NCI-H2196 treated with DMSO at 0.1 percent for 48 hours (cell line): ENCODE data around the gene SLC7A5.
"Not testable (repeated sequence)": the region's sequence is repeated elsewhere in the genome, so short reads cannot be mapped to it uniquely, and the experiment has no call there.

ENCODE experiments used
- DNase-seq: peaks from one replicate; lab custom pipeline; 2025; ENCODE audit not compliant: unreplicated experiment; lab: John Stamatoyannopoulos, UW

SLC7A5 gene

GRCh38 chr16:87862597-87863326 lies 6.5 kb downstream of the SLC7A5 start:
- DNase-seq: not testable (repeated sequence)

DNA sequence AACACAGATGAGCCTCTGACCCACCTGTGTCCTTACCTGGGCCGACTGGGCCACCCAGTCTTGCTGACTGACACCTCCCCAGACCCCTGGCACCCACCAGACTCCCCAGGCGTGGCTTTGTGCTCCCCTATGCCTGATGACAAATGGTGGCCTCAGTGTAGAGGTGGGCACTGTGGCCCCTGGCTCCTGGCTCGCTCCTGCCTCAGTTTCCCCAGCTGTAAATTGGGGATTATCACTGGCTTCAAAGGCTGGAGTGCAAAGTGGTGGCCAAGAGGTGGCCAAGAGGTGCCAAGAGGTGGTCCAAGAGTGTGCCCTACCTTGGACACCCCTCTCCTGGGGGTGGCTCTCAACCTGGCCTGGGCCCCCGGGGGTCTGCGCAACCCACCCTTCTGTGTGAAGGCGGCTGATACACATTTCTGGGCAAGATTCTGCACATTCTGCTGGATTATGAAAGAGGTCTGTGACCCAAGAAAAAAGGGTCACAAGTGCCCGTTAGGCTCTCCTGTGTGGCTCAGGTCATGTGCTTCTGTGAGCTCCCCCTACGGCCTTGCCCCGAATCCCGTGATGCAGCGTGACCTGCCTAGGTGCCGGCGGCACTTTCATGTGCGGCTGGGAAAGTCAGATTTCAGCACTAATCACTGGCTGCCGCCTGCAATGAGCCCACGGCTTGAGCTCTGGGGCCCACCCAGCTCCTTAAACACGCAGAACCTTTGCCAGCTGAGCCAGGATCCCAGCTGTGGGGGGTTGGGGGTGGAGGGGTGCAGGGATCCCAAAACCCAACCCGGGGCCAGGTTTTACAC lies 7.8 kb downstream of the SLC7A5 start:
- not testable (repeated sequence) for DNase-seq

GRCh38 chr16:87860553-87861299 lies 8.6 kb downstream of the SLC7A5 start:
- DNase-seq: no peak

DNA sequence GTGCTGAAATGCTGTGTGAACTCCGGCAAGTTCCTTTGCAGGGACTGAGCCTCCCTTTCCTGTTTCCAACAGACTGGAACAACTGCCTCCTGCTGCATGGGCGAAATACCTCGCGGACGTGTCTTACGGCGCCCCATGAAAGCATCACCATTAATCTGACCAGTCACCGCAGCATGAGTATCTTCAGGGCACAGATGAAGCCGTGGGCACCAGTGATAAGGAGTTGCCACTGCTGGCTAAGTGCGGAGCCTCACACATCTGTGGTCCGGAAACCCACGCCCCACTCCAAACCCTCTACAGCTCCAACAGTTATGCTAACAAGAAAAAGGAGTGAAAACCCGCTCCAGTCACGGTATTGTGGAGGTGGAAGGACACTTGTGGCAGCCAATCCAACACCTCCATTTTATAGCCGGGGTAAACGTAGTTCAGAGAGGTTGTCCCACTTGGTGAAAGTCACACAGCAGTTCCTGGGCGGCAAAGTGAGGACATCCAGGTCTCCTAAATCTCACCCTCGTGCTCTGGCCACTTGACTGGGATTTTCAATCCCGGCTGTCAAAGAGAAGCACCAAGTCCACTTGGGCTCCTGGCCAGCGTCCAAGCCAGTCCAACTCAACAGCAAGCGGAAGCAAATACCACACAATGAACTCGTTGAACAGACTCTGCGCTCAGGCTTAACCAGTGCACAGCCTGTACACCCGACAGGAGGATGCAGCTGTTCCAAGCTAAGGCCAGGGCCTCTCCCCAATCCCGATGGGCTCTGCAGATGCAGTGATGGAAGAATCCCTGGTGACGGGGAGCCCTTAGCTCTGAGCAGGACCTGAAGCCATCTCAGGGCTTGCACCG lies 10.9 kb downstream of the SLC7A5 start:
- DNase-seq: not testable (repeated sequence)

DNA sequence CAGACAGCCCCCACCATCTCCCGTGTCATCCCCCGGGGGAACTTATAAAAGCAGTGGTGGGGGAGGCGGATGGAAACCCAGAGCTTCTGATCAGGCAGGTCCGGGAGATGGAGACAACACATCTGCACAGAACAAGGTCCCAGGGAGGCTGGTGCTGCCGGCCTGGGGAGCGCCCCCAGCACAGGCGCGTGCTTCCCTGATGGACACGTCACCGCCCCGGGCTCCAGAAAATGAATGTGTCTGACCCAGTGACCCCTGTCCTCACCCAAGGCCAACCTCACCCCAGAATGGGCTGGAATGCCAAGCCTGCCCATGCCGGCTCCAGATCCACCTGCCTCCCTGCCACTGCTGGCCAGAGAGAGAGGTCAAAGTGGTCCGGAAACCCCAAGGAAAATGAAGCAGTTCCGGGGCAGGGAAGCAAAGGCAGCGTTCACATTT lies 12.5 kb downstream of the SLC7A5 start:
- DNase-seq: no peak

DNA sequence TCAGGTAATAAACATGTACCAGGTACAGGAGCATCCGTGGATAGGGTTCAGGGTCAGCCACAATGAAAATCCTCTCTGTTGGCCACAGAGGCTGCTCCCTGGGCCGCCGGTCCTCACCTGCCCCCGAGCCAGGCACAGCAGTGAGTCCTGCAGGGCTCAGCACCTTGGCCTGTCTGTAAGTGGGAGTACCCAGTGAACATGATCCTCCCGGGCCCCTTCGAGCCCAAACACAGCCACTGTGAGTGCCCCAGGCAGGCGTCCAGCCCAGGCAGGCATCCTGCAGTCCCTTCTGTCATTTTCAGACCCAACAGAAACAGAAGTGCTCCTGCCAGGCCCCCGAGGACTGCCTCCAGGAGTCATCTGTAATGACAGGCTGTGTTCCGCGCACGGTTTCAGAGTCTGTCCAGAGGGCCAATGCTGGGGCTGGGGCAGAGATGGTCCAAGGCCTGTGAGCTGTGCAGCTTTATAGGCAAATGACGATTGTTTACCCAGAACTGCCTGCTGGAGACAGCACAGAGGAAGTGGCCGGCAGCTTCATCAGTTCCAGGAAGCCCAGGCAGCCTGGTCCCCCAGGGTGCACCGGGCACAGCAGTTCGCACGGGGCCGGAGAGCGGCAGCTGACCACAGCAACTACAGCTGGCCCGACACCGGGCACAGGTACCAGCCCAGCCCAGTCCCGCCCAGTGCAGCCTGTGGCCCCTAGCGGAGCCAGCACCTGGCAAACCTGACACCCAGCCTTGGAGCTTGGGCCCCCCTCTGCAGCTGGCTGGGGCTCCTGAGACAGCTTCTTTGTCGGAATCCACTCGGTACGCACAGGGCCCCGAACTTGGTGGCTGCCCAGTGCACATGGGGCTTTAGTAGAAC lies 13.2 kb downstream of the SLC7A5 start:
- no peak for DNase-seq

- DNase-seq: no peak
Measured at GRCh38 chr16:87854907-87855683, 14.2 kb downstream of the SLC7A5 start.

- no peak for DNase-seq
Measured at GRCh38 chr16:87854053-87854906, 15.0 kb downstream of the SLC7A5 start.

GRCh38 chr16:87853411-87854052 lies 15.8 kb downstream of the SLC7A5 start:
- peak; percentile 28 for DNase-seq

DNA sequence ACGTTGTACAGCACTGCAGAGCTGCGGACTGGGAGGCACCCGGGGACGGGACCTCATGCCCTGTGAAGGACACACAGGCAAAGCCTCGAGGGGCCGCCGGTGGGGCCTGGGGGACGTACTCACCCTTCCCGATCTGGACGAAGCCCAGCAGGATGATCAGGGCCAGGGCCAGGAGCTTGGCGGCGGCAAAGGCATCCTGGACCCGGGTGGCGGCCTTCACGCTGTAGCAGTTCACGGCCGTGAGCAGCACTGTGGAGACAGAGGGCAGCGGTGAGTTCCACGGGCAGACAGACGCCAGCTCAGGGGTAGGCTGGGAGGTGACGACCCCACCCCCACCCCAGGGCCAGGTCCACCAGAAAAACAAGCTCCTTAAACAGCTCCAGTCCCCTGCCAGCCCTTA lies 17.7 kb downstream of the SLC7A5 start:
- no peak for DNase-seq

- no peak for DNase-seq
Measured at GRCh38 chr16:87851141-87851587, 18.1 kb downstream of the SLC7A5 start.

GRCh38 chr16:87850009-87851006 lies 19.0 kb downstream of the SLC7A5 start:
- no peak for DNase-seq

DNA sequence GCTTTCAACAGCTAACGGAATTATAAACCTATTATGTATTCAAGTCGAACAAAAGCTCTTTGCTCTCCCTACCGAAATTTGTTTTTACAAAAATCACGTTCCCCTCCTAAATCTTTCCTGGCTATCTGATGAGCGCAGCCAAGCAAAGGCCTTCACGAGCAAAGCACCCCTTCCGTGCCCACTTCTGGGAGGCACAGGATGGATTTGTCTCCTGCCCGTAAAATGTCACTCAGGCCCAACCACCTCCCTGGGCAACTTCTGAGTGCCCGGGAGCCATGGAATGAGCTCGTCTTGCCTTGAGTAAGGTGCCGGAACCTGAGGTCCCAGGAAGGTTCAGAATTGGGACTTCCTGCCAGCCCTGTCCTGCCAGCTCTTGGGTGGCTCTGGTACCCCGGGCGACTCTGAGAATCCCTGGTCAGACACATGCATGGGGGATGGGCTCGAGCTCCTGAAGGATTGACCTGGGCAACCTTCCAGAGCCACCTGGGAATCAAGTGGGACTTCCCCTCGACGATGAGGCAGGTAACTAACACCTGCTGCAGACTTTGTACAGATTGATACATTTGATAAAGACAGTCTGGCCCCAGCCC lies 19.8 kb downstream of the SLC7A5 start:
- no peak for DNase-seq

- DNase-seq: no peak
Measured at GRCh38 chr16:87848676-87849345, 20.5 kb downstream of the SLC7A5 start.
